ENCODE results near the gene TMEM163.

The TMEM163 gene

DNA sequence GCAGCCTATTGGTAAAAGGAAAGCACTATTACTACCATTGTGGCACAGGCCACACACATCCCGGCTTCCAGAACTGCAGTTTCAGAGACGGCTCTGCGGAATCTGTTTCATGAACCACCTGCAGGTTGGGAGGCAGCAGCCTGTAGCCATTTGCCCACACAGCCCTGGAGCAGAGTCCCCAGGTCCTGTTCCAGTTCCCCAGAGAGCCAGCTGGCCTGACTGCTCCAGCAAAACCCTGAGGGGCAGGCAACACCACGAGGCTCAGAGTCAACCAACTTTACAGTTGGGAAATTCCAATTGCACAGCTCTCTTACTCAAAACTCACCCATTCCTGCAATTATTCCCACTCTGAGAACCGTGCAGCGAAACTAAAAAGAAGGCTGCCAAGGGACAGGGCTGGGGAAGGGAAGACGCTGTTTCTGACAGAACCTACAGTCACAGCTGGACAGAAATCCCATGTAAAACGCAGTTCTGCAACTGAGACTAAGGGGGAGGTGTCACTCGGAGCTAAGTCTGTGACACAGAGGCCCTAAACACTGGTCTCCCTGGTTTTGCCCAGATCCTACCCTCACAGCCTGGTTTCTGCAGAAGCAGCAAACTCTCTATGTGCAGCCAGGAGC, 219.4 kb downstream of the TMEM163 start:
- TF ChIP-seq YY1 (IDR thresholded peaks at IDR 0.05; ENCODE audit: low read depth): no peak
- TF ChIP-seq NFIC (IDR thresholded peaks at IDR 0.05): no peak
- TF ChIP-seq CREB1 (IDR thresholded peaks at IDR 0.05; ENCODE audit: low read depth): no peak
- no peak for TF ChIP-seq CEBPB (IDR thresholded peaks at IDR 0.05)
- TF ChIP-seq, protein P1, sequence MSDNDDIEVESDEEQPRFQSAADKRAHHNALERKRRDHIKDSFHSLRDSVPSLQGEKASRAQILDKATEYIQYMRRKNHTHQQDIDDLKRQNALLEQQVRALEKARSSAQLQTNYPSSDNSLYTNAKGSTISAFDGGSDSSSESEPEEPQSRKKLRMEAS (IDR thresholded peaks at IDR 0.05): no peak
- TF ChIP-seq TAF1 (IDR thresholded peaks at IDR 0.05; ENCODE audit: low read depth): no peak
- TF ChIP-seq REST (IDR thresholded peaks at IDR 0.05; ENCODE audit: low read depth): no peak
- TF ChIP-seq EGR1 (IDR thresholded peaks at IDR 0.05): no peak
- TF ChIP-seq TCF12 (IDR thresholded peaks at IDR 0.05; ENCODE audit: low read depth): no peak
- no peak for TF ChIP-seq USF1 (IDR thresholded peaks at IDR 0.05)
- TF ChIP-seq FOXM1 (IDR thresholded peaks at IDR 0.05; ENCODE audit: borderline replicate concordance, low read depth): no peak
- no peak for TF ChIP-seq EP300 (IDR thresholded peaks at IDR 0.05; ENCODE audit: borderline replicate concordance)
- no peak for TF ChIP-seq RAD21 (IDR thresholded peaks at IDR 0.05; ENCODE audit: low read depth)

GRCh38 chr2:134498654-134499053, 220.1 kb downstream of the TMEM163 start:
- no peak for TF ChIP-seq FOXM1 (IDR thresholded peaks at IDR 0.05; ENCODE audit: borderline replicate concordance, low read depth)
- TF ChIP-seq EGR1 (IDR thresholded peaks at IDR 0.05): no peak
- TF ChIP-seq, protein P1 (IDR thresholded peaks at IDR 0.05): no peak
- no peak for TF ChIP-seq RAD21 (IDR thresholded peaks at IDR 0.05; ENCODE audit: low read depth)
- no peak for TF ChIP-seq YY1 (IDR thresholded peaks at IDR 0.05; ENCODE audit: low read depth)
- TF ChIP-seq TCF12 (IDR thresholded peaks at IDR 0.05; ENCODE audit: low read depth): no peak
- no peak for TF ChIP-seq ZBTB7A (IDR thresholded peaks at IDR 0.05; ENCODE audit: low read depth)
- TF ChIP-seq CREB1 (IDR thresholded peaks at IDR 0.05; ENCODE audit: low read depth): no peak
- no peak for TF ChIP-seq EP300 (IDR thresholded peaks at IDR 0.05; ENCODE audit: borderline replicate concordance)
- no peak for TF ChIP-seq TAF1 (IDR thresholded peaks at IDR 0.05; ENCODE audit: low read depth)
- no peak for TF ChIP-seq REST (IDR thresholded peaks at IDR 0.05; ENCODE audit: low read depth)
- TF ChIP-seq CEBPB (IDR thresholded peaks at IDR 0.05): no peak

DNA sequence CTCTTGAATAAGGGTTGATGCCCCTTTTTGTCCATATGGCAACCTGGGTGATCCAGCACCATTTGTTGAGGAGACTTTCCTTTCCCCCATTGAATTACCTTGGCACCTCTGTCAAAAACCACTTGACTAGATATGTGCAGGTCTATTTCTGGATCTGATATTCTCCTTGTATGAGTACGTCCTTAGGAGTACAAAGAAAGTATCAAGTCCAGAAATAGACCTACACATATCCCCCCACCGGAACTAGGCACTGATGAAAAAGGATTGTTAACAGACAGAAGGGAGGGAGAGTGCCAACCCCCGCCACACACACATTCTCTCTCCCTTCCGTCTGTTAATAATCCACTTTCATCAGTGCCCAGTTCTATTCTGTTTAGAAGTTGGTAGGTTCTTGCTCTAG, 225.0 kb downstream of the TMEM163 start:
- TF ChIP-seq REST (IDR thresholded peaks at IDR 0.05; ENCODE audit: low read depth) (no peak), CREB1 (IDR thresholded peaks at IDR 0.05; ENCODE audit: low read depth) (no peak), RAD21 (IDR thresholded peaks at IDR 0.05; ENCODE audit: low read depth) (no peak), TAF1 (IDR thresholded peaks at IDR 0.05; ENCODE audit: low read depth) (no peak), EP300 (IDR thresholded peaks at IDR 0.05; ENCODE audit: borderline replicate concordance) (no peak), FOXM1 (IDR thresholded peaks at IDR 0.05; ENCODE audit: borderline replicate concordance, low read depth) (no peak), TEAD4 (IDR thresholded peaks at IDR 0.05) (no peak), ZBTB7A (IDR thresholded peaks at IDR 0.05; ENCODE audit: low read depth) (no peak), EGR1 (IDR thresholded peaks at IDR 0.05) (no peak), NFIC (IDR thresholded peaks at IDR 0.05) (no peak), TCF12 (IDR thresholded peaks at IDR 0.05; ENCODE audit: low read depth) (no peak), USF1 (IDR thresholded peaks at IDR 0.05) (no peak), YY1 (IDR thresholded peaks at IDR 0.05; ENCODE audit: low read depth) (no peak), CEBPB (IDR thresholded peaks at IDR 0.05) (no peak)
- TF ChIP-seq, protein P1 (IDR thresholded peaks at IDR 0.05): no peak
